ENCODE data around the gene ANKK1. TPM values are rescaled to one million over a fixed set of nuclear protein-coding genes. Genes with fewer than 3 reads are reported as not detected.

ANKK1 gene
- total and polyA plus RNA-seq, 2 of the 8 experiments (the other 6 are each of a cell fraction or from before 2014, with no cell fraction given), result 0.11 TPM; not detected in 1

- no peak for TF ChIP-seq CHD7 (IDR thresholded peaks at IDR 0.05; ENCODE audit: insufficient replicate concordance, low read length)
- TF ChIP-seq SP1 (IDR thresholded peaks at IDR 0.05; ENCODE audit: low read depth, low read length), result no peak
- no peak for TF ChIP-seq EP300 (IDR thresholded peaks at IDR 0.05; ENCODE audit: borderline replicate concordance in 1 of 2, low read depth in 2 of 2, low read length in 2 of 2)
- no peak for TF ChIP-seq KDM1A (IDR thresholded peaks at IDR 0.05; ENCODE audit: borderline replicate concordance, low read length)
- no peak for TF ChIP-seq GTF2F1 (IDR thresholded peaks at IDR 0.05; ENCODE audit: borderline replicate concordance, low read depth, low read length)
Observed at GRCh38 chr11:113356203-113356602, 31.4 kb upstream of the ANKK1 start (continued).
